ENCODE results near the gene PEX7. TPM values are rescaled to one million over a fixed set of nuclear protein-coding genes. Genes with fewer than 3 reads are reported as not detected.
"Not testable (repeated sequence)": the region's sequence is repeated elsewhere in the genome, so short reads cannot be mapped to it uniquely, and the experiment has no call there.

The PEX7 gene
- total RNA-seq, 2 donors from 2014 or later = 8.9 to 17.9 TPM

GRCh38 chr6:136959471-136959891 is 137.1 kb downstream of the PEX7 start:
- TF ChIP-seq POLR2A (IDR thresholded peaks at IDR 0.05) (no peak), CTCF (IDR thresholded peaks at IDR 0.05) (no peak)
- peak in 3 of 4 donors; percentile 29 to 54 (median 45) for DNase-seq
- H3K4me1 ChIP-seq = no peaks in the 10 kb centered on the region
- H3K27me3 ChIP-seq = no peaks in the 10 kb centered on the region
- intact Hi-C loops (cut with DNase I) = no loop called here
- H3K36me3 ChIP-seq (replicated peaks in 1 of 2; ENCODE audit: insufficient read depth in 1 of 2, low read depth in 2 of 2) = no peaks in the 10 kb centered on the region
- 56 to 58% methylated on average over 11 to 14 of the region's 14 CpGs for WGBS, 2 donors
- no peak overlapping the region for H3K4me3 ChIP-seq
- no peak for ATAC-seq
- H3K9me3 ChIP-seq = no peaks in the 10 kb centered on the region
- H3K27ac ChIP-seq = no peak overlapping the region

- intact Hi-C loops (cut with DNase I) = not testable (repeated sequence)
Measured at GRCh38 chr6:136959935-136960334, 137.5 kb downstream of the PEX7 start.

DNA sequence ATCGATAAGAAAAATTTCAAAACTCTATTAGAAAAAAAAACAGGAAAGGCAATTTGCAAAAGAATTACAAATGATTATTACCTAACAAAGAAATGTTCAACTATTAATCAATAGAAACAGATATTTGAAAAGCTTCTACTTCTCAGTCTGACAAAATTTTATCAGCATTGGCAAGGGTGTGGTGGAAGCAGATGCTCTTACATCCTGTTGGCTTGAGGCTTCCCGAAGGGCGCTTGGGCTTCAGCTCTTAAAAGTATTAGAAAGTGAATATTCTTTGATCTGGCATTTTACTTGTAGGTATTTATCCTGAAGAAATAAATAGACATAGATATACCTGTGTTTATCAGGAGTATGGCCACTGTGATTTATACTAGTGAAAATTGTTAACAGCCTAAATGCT is 138.4 kb downstream of the PEX7 start:
- ATAC-seq (no peak), DNase-seq (no peak)
- Histone ChIP-seq H3K27me3 (no peaks in the 10 kb centered on the region), H3K27ac (no peak overlapping the region), H3K4me1 (no peaks in the 10 kb centered on the region), H3K4me3 (no peak overlapping the region), H3K9me3 (no peaks in the 10 kb centered on the region), H3K36me3 (replicated peaks in 1 of 2; ENCODE audit: insufficient read depth in 1 of 2, low read depth in 2 of 2) (no peaks in the 10 kb centered on the region)
- WGBS, 2 donors = 86 to 89% methylated on average over 3 of the region's 3 CpGs
- TF ChIP-seq POLR2A (IDR thresholded peaks at IDR 0.05) (no peak), CTCF (IDR thresholded peaks at IDR 0.05) (no peak)
- intact Hi-C loops (cut with DNase I) = no loop called here

More at GRCh38 chr6:136959935-136960334, 137.5 kb downstream of the PEX7 start:
- not testable (repeated sequence) for ATAC-seq; H3K9me3 ChIP-seq; DNase-seq; H3K27me3 ChIP-seq; H3K4me3 ChIP-seq; H3K4me1 ChIP-seq; H3K27ac ChIP-seq; H3K36me3 ChIP-seq (replicated peaks in 1 of 2; ENCODE audit: insufficient read depth in 1 of 2, low read depth in 2 of 2)
- 84 to 86% methylated on average over 6 of the region's 6 CpGs for WGBS, 2 donors

DNA sequence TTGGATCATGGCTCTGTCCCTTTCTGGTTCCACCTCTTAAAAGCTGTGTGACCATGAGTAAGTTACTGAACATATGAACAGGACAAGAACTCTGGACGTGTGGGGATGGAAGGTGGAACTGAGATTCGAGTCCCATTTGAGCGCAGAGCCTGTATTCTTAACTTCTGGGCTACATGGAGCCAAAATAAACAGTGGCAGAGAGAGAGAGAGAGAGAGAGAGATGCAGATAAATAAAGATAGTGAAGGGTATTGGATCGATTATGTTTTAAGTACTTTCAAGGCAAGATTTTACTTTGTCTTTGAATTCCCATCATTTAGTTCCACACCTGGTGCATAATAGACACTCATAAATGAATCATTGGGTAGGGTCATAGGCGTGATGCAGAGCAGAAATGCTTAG is 139.5 kb downstream of the PEX7 start:
- ATAC-seq = no peak

DNA sequence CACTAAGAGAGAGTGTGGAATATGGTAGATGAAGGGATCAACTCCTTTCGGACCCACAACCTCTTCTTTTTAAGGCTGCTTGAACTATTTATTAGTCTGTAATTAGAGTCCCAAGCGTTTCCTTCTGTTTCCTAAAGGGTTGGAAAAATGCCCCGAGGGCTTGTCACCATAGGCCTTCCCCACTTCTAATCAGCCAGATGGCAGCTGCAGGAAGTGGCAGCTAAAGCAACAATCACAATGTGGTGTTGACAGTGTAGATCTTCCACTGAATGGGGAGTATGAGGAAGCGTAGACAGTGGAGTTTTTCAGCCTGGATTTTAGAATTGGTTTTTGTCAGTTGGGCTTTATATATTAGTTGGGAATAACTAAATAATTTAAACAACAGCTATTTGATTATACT is 140.3 kb downstream of the PEX7 start:
- Histone ChIP-seq H3K36me3 (replicated peaks in 1 of 2; ENCODE audit: insufficient read depth in 1 of 2, low read depth in 2 of 2) (no peaks in the 10 kb centered on the region), H3K9me3 (no peaks in the 10 kb centered on the region), H3K27ac (no peak overlapping the region), H3K4me1 (no peaks in the 10 kb centered on the region), H3K27me3 (no peaks in the 10 kb centered on the region), H3K4me3 (no peak overlapping the region)
- WGBS, 2 donors = 46 to 59% methylated on average over 4 of the region's 4 CpGs
- ATAC-seq (peak; percentile 45), DNase-seq (peak in 3 of 4 donors; percentile 49 to 67 (median 57))
- intact Hi-C loops (cut with DNase I) = no loop called here
- TF ChIP-seq POLR2A (IDR thresholded peaks at IDR 0.05) (no peak), CTCF (IDR thresholded peaks at IDR 0.05) (no peak)

More for the DNA sequence above, 139.5 kb downstream of the PEX7 start:
- Histone ChIP-seq H3K27ac (no peak overlapping the region), H3K36me3 (replicated peaks in 1 of 2; ENCODE audit: insufficient read depth in 1 of 2, low read depth in 2 of 2) (no peaks in the 10 kb centered on the region), H3K4me1 (no peaks in the 10 kb centered on the region), H3K9me3 (no peaks in the 10 kb centered on the region), H3K27me3 (no peaks in the 10 kb centered on the region), H3K4me3 (no peak overlapping the region)
- DNase-seq = no peak
- 27 to 36% methylated on average over 5 of the region's 5 CpGs for WGBS, 2 donors
- intact Hi-C loops (cut with DNase I) = no loop called here
- no peak for TF ChIP-seq POLR2A (IDR thresholded peaks at IDR 0.05)
- no peak for TF ChIP-seq CTCF (IDR thresholded peaks at IDR 0.05)
